Caco-2 (cell line): ENCODE results near the gene FOXO4. TPM values are rescaled to one million over a fixed set of nuclear protein-coding genes. Genes with fewer than 3 reads are reported as not detected.

Experiments used
- BruUV-seq: library from RNA; stranded (reverse); fragments of 400-500 nt; replicated peaks from 2 replicates; lab custom pipeline; 2021; lab: Mats Ljungman, UMichigan
- CTCF ChIA-PET: fragments of 300-600 bp; sonication (Branson Sonifier 250); formaldehyde crosslinking; loops from one replicate; lab custom pipeline; 2022; ENCODE audit warnings: antibody characterized with exemption; lab: Charles Lee
- POLR2A ChIA-PET: fragments of 300-600 bp; sonication (Branson Sonifier 250); formaldehyde crosslinking; loops from one replicate; lab custom pipeline; 2022; ENCODE audit warnings: antibody characterized with exemption; lab: Charles Lee
- DNase-seq, 2 experiments: peaks; one replicate each; pipeline versions ENCODE4 v3.0.0 to v3.0.0-alpha.2; 2020 to 2022
- H3K27me3 ChIP-seq: replicated peaks from 2 replicates; pipeline ENCODE4 v1.6.0; 2011; ENCODE audit warnings: low read length; ENCODE audit not compliant: control insufficient read depth, insufficient read depth
- H3K36me3 ChIP-seq: 2 replicates; pipeline ENCODE4 v1.5.1; 2011; ENCODE audit warnings: low read length; ENCODE audit not compliant: control insufficient read depth, insufficient read depth
- H3K4me1 ChIP-seq: fragments of 250-450 bp; sonication (Bioruptor Pico); 2 replicates; pipeline ENCODE4 v1.5.1; 2020; ENCODE audit warnings: mild to moderate bottlenecking
- H3K4me3 ChIP-seq: 2 replicates; pipeline ENCODE4 v1.5.1; 2011; ENCODE audit warnings: low read depth, mild to moderate bottlenecking, control low read depth, low read length
- H3K9me3 ChIP-seq: fragments of 250-450 bp; sonication (Bioruptor Pico); 2 replicates; pipeline ENCODE4 v1.5.1; 2020; ENCODE audit warnings: mild to moderate bottlenecking, moderate library complexity
- H3K27ac Mint-ChIP-seq: one replicate; pipeline ENCODE4 v1.8.0; 2022; ENCODE audit warnings: mixed read lengths; ENCODE audit not compliant: unreplicated experiment
- H3K27me3 Mint-ChIP-seq: one replicate; pipeline ENCODE4 v1.8.0; 2022; ENCODE audit warnings: mixed read lengths; ENCODE audit not compliant: insufficient read depth, unreplicated experiment
- H3K36me3 Mint-ChIP-seq: one replicate; pipeline ENCODE4 v1.8.0; 2022; ENCODE audit warnings: mild to moderate bottlenecking, mixed read lengths; ENCODE audit not compliant: insufficient read depth, unreplicated experiment
- H3K4me1 Mint-ChIP-seq: one replicate; pipeline ENCODE4 v1.8.0; 2022; ENCODE audit warnings: low read depth, mixed read lengths; ENCODE audit not compliant: unreplicated experiment
- H3K4me3 Mint-ChIP-seq: one replicate; pipeline ENCODE4 v1.8.0; 2022; ENCODE audit warnings: mild to moderate bottlenecking, moderate library complexity, mixed read lengths; ENCODE audit not compliant: unreplicated experiment
- H3K9me3 Mint-ChIP-seq: one replicate; pipeline ENCODE4 v1.8.0; 2022; ENCODE audit warnings: mixed read lengths; ENCODE audit not compliant: unreplicated experiment
- CTCF ChIP-seq, 2 experiments: fragments of 200-600 bp in 1 of 2; IDR thresholded peaks; 1 replicate in 1 of 2; 2 replicates in 1 of 2; pipeline versions ENCODE4 v1.5.1 to v1.8.0; 2011 to 2022; ENCODE audit warnings: antibody characterized with exemption in 1 of 2, control low read depth in 1 of 2, inconsistent platforms in 1 of 2, low read depth in 1 of 2, low read length in 1 of 2, mild to moderate bottlenecking in 1 of 2, moderate library complexity in 1 of 2; ENCODE audit not compliant: insufficient read depth in 1 of 2, severe bottlenecking in 1 of 2, unreplicated experiment in 1 of 2
- intact Hi-C: fragments of 100-400 bp; cut with micrococcal nuclease; formaldehyde crosslinking; loops from one replicate; pipeline ENCODE4 v1.10.0; 2022; ENCODE audit not compliant: unreplicated experiment
- total RNA-seq: library from RNA; stranded (reverse); gene quantifications from 2 replicates; pipeline ENCODE4 v1.2.3, GENCODE V29; 2022

The FOXO4 gene
- total RNA-seq, 1 experiment from 2014 or later, result 17.4 TPM

GRCh38 chrX:71147496-71148277, 52.0 kb downstream of the FOXO4 start:
- ChIA-PET CTCF (interaction anchor here (0.6 kb wide), 1 partner anchor 1639 kb away, joined by 3 read pairs; no protein-coding TSS in a partner anchor), POLR2A (no interaction called here)
- intact Hi-C loops, result no loop called here
- H3K9me3 Mint-ChIP-seq, result no peaks in the 10 kb centered on the region
- TF ChIP-seq CTCF (IDR thresholded peaks at IDR 0.05; ENCODE audit: insufficient read depth in 1 of 2, low read depth in 1 of 2, low read length in 1 of 2, severe bottlenecking in 1 of 2, unreplicated experiment in 1 of 2), result no peak
- no peaks in the 10 kb centered on the region for H3K9me3 ChIP-seq
- no peak overlapping the region for H3K4me3 Mint-ChIP-seq
- no peaks in the 10 kb centered on the region for H3K4me1 Mint-ChIP-seq
- H3K4me1 ChIP-seq, result no peaks in the 10 kb centered on the region
- H3K27ac Mint-ChIP-seq, result no peak overlapping the region
- DNase-seq, result no peak
- H3K4me3 ChIP-seq, result no peak overlapping the region
- H3K27me3 ChIP-seq, result no peaks in the 10 kb centered on the region
- BruUV-seq, result no TSS peak
- H3K36me3 ChIP-seq, result no peaks in the 10 kb centered on the region
- peaks cover 17% of the 10 kb centered on the region for H3K36me3 Mint-ChIP-seq
- no peaks in the 10 kb centered on the region for H3K27me3 Mint-ChIP-seq

- Histone ChIP-seq H3K36me3 (no peaks in the 10 kb centered on the region), H3K4me1 (no peaks in the 10 kb centered on the region), H3K9me3 (no peaks in the 10 kb centered on the region), H3K27me3 (no peaks in the 10 kb centered on the region), H3K4me3 (no peak overlapping the region)
- H3K36me3 Mint-ChIP-seq, result peaks cover 17% of the 10 kb centered on the region
- intact Hi-C loops, result no loop called here
- ChIA-PET CTCF (interaction anchor here (0.6 kb wide), 1 partner anchor 1640 kb away, joined by 3 read pairs; no protein-coding TSS in a partner anchor), POLR2A (no interaction called here)
- no peak overlapping the region for H3K27ac Mint-ChIP-seq
- DNase-seq, result no peak
- no peaks in the 10 kb centered on the region for H3K4me1 Mint-ChIP-seq
- no peaks in the 10 kb centered on the region for H3K27me3 Mint-ChIP-seq
- BruUV-seq, result no TSS peak
- no peak overlapping the region for H3K4me3 Mint-ChIP-seq
- TF ChIP-seq CTCF (IDR thresholded peaks at IDR 0.05; ENCODE audit: insufficient read depth in 1 of 2, low read depth in 1 of 2, low read length in 1 of 2, severe bottlenecking in 1 of 2, unreplicated experiment in 1 of 2), result no peak
- H3K9me3 Mint-ChIP-seq, result no peaks in the 10 kb centered on the region
Measured at GRCh38 chrX:71148278-71148663, 52.6 kb downstream of the FOXO4 start.

GRCh38 chrX:71151366-71151765, 55.7 kb downstream of the FOXO4 start:
- Histone ChIP-seq H3K9me3 (no peaks in the 10 kb centered on the region), H3K4me1 (no peaks in the 10 kb centered on the region), H3K4me3 (no peak overlapping the region), H3K27me3 (no peaks in the 10 kb centered on the region), H3K36me3 (no peaks in the 10 kb centered on the region)
- Mint-ChIP-seq H3K9me3 (no peaks in the 10 kb centered on the region), H3K4me1 (peaks cover 6% of the 10 kb centered on the region), H3K27ac (no peak overlapping the region), H3K4me3 (no peak overlapping the region), H3K36me3 (peaks cover under 1% of the 10 kb centered on the region), H3K27me3 (no peaks in the 10 kb centered on the region)
- ChIA-PET CTCF (no interaction called here), POLR2A (no interaction called here)
- no TSS peak for BruUV-seq
- no peak for TF ChIP-seq CTCF (IDR thresholded peaks at IDR 0.05; ENCODE audit: insufficient read depth in 1 of 2, low read depth in 1 of 2, low read length in 1 of 2, severe bottlenecking in 1 of 2, unreplicated experiment in 1 of 2)
- DNase-seq, result no peak
- intact Hi-C loops, result no loop called here

Other genes starting within 250 kb of the FOXO4 start
- 0.23 TPM in 1 of 2 replicates, not detected in the other for gene TEX11, start 187.1 kb upstream of the FOXO4 start, total RNA-seq
- 0.23 TPM in 2 replicates for gene SLC7A3, start 164.8 kb upstream of the FOXO4 start, total RNA-seq
- gene SNX12, start 27.5 kb upstream of the FOXO4 start, total RNA-seq, result 88.0 and 89.0 TPM in 2 replicates
- 1.5 TPM in 1 of 2 replicates, not detected in the other for gene CXorf65, start 10.9 kb downstream of the FOXO4 start, total RNA-seq
- gene IL2RG, start 15.7 kb downstream of the FOXO4 start, total RNA-seq, result 5.1 and 9.6 TPM in 2 replicates
- 44.1 and 55.4 TPM in 2 replicates for gene MED12, start 22.7 kb downstream of the FOXO4 start, total RNA-seq
- 0.61 and 0.67 TPM in 2 replicates for gene NLGN3, start 49.0 kb downstream of the FOXO4 start, total RNA-seq
- 35.7 and 37.6 TPM in 2 replicates for gene GJB1, start 127.4 kb downstream of the FOXO4 start, total RNA-seq
- gene ZMYM3, start 158.3 kb downstream of the FOXO4 start, total RNA-seq, result 51.9 and 55.1 TPM in 2 replicates
- gene NONO, start 187.8 kb downstream of the FOXO4 start, total RNA-seq, result 477 and 482 TPM in 2 replicates
- gene ITGB1BP2, start 205.9 kb downstream of the FOXO4 start, total RNA-seq, result 4.2 and 6.1 TPM in 2 replicates